GM12864 (cell line): ENCODE results near the gene CASP4.

Experiments used
- DNase-seq: peaks from one replicate; pipeline ENCODE4 v3.0.0-alpha.2; 2011; ENCODE audit warnings: low read depth
- H3K4me3 ChIP-seq: 2 replicates; pipeline ENCODE4 v1.5.1; 2011; ENCODE audit warnings: mild to moderate bottlenecking, low read depth, low read length, control low read depth
- CTCF ChIP-seq: IDR thresholded peaks from 2 replicates; pipeline ENCODE4 v1.5.1; 2011; ENCODE audit warnings: low read depth, mild to moderate bottlenecking, moderate library complexity, low read length, control low read depth, inconsistent platforms; ENCODE audit errors: missing control alignments

CASP4 gene

GRCh38 chr11:104968355-104968855 lies at the start of gene CASP4:
TSS of gene CASP4 (minus strand) at chr11:104968574. CDS start at chr11:104968525, 49 bp downstream.
- peak; percentile 25 for DNase-seq

GRCh38 chr11:105007463-105007862 lies 39.1 kb upstream of the CASP4 start:
- no peak for TF ChIP-seq CTCF
- H3K4me3 ChIP-seq, result no peak overlapping the region
- DNase-seq, result no peak

More at GRCh38 chr11:104968355-104968855, at the start of gene CASP4:
- peak within 1 kb of the TSS; percentile 58 for H3K4me3 ChIP-seq
- no peak for TF ChIP-seq CTCF

GRCh38 chr11:105005451-105005845 lies 37.1 kb upstream of the CASP4 start:
- no peak for TF ChIP-seq CTCF
- DNase-seq, result no peak
- H3K4me3 ChIP-seq, result no peak overlapping the region

GRCh38 chr11:105004021-105004420 lies 35.6 kb upstream of the CASP4 start:
- DNase-seq, result no peak

GRCh38 chr11:105003151-105003550 lies 34.8 kb upstream of the CASP4 start:
- no peak overlapping the region for H3K4me3 ChIP-seq
- no peak for TF ChIP-seq CTCF
- no peak for DNase-seq

More at GRCh38 chr11:105004021-105004420, 35.6 kb upstream of the CASP4 start:
- no peak for TF ChIP-seq CTCF
- no peak overlapping the region for H3K4me3 ChIP-seq

GRCh38 chr11:105000797-105001196 lies 32.4 kb upstream of the CASP4 start:
- peak; percentile 92 for TF ChIP-seq CTCF
- H3K4me3 ChIP-seq, result no peak overlapping the region
- peak; percentile 30 for DNase-seq

GRCh38 chr11:105000167-105000566 lies 31.8 kb upstream of the CASP4 start:
- DNase-seq, result no peak
- H3K4me3 ChIP-seq, result no peak overlapping the region
- TF ChIP-seq CTCF, result peak; percentile 20
